VCaP (cell line): ENCODE data around the gene AP3B2.

Source experiments
- H3K27ac ChIP-seq: fragments of 450-650 bp; 2 replicates; pipeline ENCODE4 v1.5.1; 2017
- TF ChIP-seq, protein P1 (sequence below): fragments of 450-650 bp; conservative IDR thresholded peaks from 2 replicates; pipeline ENCODE4 v1.5.1; 2017; ENCODE audit warnings: mild to moderate bottlenecking, moderate library complexity

The AP3B2 gene

DNA sequence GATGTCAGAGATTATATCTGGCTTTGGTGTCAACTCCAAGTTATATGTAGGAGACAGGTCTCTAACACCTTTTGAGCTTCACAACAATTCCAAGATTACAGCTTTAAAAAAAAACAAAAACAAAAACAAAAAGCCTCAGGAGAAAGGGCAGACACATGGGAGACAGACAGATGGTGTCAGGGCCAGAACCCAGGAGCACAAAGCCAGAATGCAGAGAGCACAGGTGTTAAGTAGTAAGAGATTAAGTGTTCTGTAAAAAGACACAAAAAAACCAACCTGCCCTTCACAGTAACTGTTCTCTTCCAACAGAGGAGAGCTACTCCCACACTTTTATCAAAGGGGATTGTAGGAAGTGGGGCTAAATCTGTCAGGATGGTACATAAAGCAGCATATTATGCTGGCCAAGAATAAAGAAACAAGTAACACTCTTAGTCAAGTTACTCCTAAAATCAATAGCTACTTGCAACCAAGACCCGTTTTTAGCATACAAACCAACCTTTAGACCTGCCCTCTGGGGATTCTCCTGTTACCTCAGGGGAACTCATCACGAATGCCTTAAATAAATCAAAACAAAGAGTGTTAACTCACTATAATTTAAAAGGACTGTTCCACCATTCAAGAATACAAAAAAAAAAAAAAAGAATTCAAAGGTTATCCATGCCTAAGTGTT, 68.4 kb downstream of the AP3B2 start:
- no peak overlapping the region for H3K27ac ChIP-seq
- TF ChIP-seq, protein P1, sequence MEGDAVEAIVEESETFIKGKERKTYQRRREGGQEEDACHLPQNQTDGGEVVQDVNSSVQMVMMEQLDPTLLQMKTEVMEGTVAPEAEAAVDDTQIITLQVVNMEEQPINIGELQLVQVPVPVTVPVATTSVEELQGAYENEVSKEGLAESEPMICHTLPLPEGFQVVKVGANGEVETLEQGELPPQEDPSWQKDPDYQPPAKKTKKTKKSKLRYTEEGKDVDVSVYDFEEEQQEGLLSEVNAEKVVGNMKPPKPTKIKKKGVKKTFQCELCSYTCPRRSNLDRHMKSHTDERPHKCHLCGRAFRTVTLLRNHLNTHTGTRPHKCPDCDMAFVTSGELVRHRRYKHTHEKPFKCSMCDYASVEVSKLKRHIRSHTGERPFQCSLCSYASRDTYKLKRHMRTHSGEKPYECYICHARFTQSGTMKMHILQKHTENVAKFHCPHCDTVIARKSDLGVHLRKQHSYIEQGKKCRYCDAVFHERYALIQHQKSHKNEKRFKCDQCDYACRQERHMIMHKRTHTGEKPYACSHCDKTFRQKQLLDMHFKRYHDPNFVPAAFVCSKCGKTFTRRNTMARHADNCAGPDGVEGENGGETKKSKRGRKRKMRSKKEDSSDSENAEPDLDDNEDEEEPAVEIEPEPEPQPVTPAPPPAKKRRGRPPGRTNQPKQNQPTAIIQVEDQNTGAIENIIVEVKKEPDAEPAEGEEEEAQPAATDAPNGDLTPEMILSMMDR, result no peak

DNA sequence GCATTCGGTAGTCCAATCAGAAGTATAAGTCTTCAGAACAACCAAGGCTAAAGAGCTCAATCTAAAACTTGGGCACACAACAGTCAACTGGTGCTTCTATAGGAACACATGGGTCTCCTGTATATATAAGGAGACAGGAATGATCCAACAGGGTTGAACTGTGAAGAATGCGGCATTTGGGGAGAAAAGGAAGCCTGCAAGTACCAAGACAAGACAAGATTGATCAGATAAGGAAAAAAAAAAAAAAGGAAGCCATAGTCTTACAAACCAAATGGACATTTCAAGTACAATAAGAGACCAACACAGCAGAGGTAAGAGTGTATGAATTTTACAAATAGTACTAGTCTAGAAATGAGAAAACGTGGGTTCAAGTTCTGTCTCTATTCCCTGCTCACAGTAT, 69.0 kb downstream of the AP3B2 start:
- H3K27ac ChIP-seq, result no peak overlapping the region
- TF ChIP-seq, protein P1, result no peak

DNA sequence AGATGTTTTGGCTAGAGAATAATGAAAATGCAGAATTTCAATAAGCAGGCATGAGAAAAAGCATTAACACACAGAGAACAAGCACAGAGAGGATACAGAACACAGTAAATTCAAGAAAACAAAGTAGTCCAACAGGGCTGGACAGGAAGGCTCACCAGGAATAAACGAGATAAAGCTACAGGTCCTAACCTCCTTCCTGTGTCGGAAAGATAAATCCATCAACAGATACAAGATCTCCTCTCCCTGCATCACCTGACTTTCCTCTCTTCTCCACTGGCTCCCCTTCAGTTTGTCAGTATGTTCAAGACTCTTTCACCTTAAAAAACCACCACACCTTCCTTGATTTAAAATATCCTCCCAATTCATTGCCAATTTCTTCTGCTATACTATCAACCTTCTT, 73.9 kb downstream of the AP3B2 start:
- no peak overlapping the region for H3K27ac ChIP-seq
- TF ChIP-seq, protein P1, result no peak

DNA sequence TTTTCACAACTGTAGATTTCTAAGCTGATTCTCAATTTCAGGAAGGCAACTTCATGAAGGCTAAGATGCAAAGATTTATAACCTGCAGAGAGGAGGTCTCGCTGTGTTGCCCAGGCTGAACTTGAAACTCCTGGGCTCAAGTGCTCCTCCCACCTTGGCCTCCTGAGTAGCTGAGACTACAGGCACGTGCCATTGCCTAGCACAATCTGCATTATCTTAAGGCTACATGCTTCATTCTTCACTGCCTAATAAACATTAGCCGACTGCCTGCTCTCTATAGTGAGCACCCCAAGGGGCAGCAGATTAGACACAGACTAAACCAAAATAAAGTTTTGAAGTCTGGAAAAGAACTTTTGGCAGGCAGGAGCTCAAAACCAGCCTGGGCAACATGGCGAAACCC, 79.6 kb downstream of the AP3B2 start:
- TF ChIP-seq, protein P1, result no peak
- no peak overlapping the region for H3K27ac ChIP-seq

DNA sequence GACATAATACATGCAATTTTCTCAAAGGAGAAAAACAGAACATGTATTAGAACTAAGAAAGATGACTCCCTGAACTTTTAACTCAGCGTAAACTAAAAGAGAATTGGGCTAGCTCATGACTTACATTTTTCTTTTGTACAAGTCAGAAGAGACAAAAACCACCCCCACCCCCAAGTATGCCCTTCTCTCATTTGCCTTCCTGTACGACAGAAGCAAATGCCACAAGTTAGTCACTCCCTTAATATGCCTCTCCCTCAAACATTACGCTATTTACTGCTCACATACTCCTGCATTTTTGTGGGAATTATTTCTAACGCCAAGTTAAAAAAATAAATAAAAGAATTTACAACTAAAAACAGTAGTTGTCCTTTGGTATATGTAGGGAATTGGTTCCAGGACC, 84.5 kb downstream of the AP3B2 start:
- TF ChIP-seq, protein P1, result no peak
- no peak overlapping the region for H3K27ac ChIP-seq

DNA sequence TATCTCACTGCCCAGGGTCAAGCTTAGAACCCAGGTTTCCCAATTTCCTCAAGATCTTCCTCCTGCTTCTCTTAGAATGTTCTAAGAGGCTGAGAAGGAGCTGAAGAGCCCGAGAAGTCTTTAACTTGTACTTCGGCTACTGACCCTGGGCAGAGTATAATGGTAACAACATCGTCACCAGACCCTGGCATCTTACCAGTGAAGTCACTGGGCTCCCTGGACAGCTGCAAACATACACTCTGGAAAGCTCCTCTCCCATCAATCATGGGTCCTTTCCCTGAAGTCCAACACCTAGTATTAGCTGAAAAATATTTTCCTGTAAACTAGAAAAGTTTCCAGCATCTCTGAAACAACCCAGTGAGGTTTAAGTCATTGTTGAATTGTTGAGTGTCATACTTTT, 85.2 kb downstream of the AP3B2 start:
- TF ChIP-seq, protein P1, result no peak
- peak overlapping the region; percentile 32 for H3K27ac ChIP-seq

DNA sequence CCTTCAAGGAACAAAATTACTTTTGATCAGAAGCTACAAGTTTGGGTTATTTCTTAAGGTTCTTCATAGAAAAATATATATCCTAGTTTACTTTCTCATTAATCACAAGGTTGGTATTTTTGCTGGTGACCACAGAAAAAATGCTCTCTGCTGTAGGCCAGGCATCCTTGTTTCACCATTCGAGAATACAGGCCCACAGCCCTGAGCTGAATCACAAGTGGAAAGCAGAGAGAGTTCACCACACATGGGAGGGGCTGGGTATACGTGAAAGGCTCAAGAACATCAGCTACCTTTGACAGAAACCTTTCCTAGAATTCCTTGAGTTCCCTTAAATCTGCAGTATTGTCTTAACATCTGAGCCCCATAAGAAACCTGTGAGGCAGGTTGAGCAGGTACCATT, 85.7 kb downstream of the AP3B2 start:
- TF ChIP-seq, protein P1, result no peak
- H3K27ac ChIP-seq, result peak overlapping the region; percentile 32
